ENCODE data around the gene GNG14. TPM values are rescaled to one million over a fixed set of nuclear protein-coding genes. Genes with fewer than 3 reads are reported as not detected.

Gene GNG14
- total RNA-seq, 1 donor from 2014 or later = not detected

- no peak for DNase-seq (ENCODE audit: low spot score, unreplicated experiment)
- Mint-ChIP-seq H3K27me3 (no peaks in the 10 kb centered on the region), H3K4me1 (ENCODE audit: low read depth) (peaks cover 8% of the 10 kb centered on the region), H3K4me3 (ENCODE audit: low read depth) (no peak overlapping the region), H3K9me3 (ENCODE audit: low read depth) (no peaks in the 10 kb centered on the region), H3K27ac (no peak overlapping the region), H3K36me3 (ENCODE audit: insufficient read depth) (peaks cover 27% of the 10 kb centered on the region)
- TF ChIP-seq CTCF (IDR thresholded peaks at IDR 0.05; ENCODE audit: unreplicated experiment) = no peak
Measured at GRCh38 chr19:12715929-12716328, 28.1 kb downstream of the GNG14 start.

- Mint-ChIP-seq H3K9me3 (ENCODE audit: low read depth) (no peaks in the 10 kb centered on the region), H3K4me1 (ENCODE audit: low read depth) (peaks cover 19% of the 10 kb centered on the region), H3K36me3 (ENCODE audit: insufficient read depth) (peaks cover 7% of the 10 kb centered on the region), H3K27ac (peak overlapping the region; percentile 95), H3K27me3 (no peaks in the 10 kb centered on the region), H3K4me3 (ENCODE audit: low read depth) (peak overlapping the region; percentile 72)
- TF ChIP-seq CTCF (IDR thresholded peaks at IDR 0.05; ENCODE audit: unreplicated experiment) = no peak
- no peak for DNase-seq (ENCODE audit: low spot score, unreplicated experiment)
Measured at GRCh38 chr19:12720296-12720695, 32.5 kb downstream of the GNG14 start.

GRCh38 chr19:12720851-12721655, 33.3 kb downstream of the GNG14 start:
- Mint-ChIP-seq H3K36me3 (ENCODE audit: insufficient read depth) (peaks cover 5% of the 10 kb centered on the region), H3K4me3 (ENCODE audit: low read depth) (peak overlapping the region; percentile 96), H3K9me3 (ENCODE audit: low read depth) (no peaks in the 10 kb centered on the region), H3K27me3 (no peaks in the 10 kb centered on the region), H3K4me1 (ENCODE audit: low read depth) (peaks cover 19% of the 10 kb centered on the region), H3K27ac (peak overlapping the region; percentile 99)
- no peak for DNase-seq (ENCODE audit: low spot score, unreplicated experiment)
- TF ChIP-seq CTCF (IDR thresholded peaks at IDR 0.05; ENCODE audit: unreplicated experiment) = no peak

- peaks cover 1% of the 10 kb centered on the region for H3K36me3 Mint-ChIP-seq (ENCODE audit: insufficient read depth)
- TF ChIP-seq CTCF (IDR thresholded peaks at IDR 0.05; ENCODE audit: unreplicated experiment) = no peak
- no peaks in the 10 kb centered on the region for H3K27me3 Mint-ChIP-seq
- H3K9me3 Mint-ChIP-seq (ENCODE audit: low read depth) = no peaks in the 10 kb centered on the region
- H3K4me3 Mint-ChIP-seq (ENCODE audit: low read depth) = peak overlapping the region; percentile 96
- H3K4me1 Mint-ChIP-seq (ENCODE audit: low read depth) = peaks cover 19% of the 10 kb centered on the region
- H3K27ac Mint-ChIP-seq = peak overlapping the region; percentile 99
- peak; percentile 65 for DNase-seq (ENCODE audit: low spot score, unreplicated experiment)
Measured at GRCh38 chr19:12721656-12722565, 34.1 kb downstream of the GNG14 start.

Data from progenitor cell of endocrine pancreas (in vitro differentiated cells).